Naive thymus-derived CD8-positive, alpha-beta T cell (primary cell): Measurements from ENCODE around the gene DNAH9. TPM values are rescaled to one million over a fixed set of nuclear protein-coding genes. Genes with fewer than 3 reads are reported as not detected.
"Not testable (repeated sequence)": the region's sequence is repeated elsewhere in the genome, so short reads cannot be mapped to it uniquely, and the experiment has no call there.

Experiments
- ATAC-seq, 2 donors: fragments of 150-1000 bp; cut with Tn5 transposase in 1 of 2; sonication (Bioruptor Pico), chemical (Tn5 transposase) in 1 of 2; 1 replicate in 1 of 2; 2 replicates in 1 of 2; pipeline ENCODE4 v1.10.0; 2021; ENCODE audit warnings: mild to moderate bottlenecking in 2 of 2, moderate library complexity in 2 of 2
- POLR2A ChIA-PET: fragments of 350-600 bp; sonication (Branson Sonifier 250); formaldehyde crosslinking; loops from one replicate; lab custom pipeline; 2021; ENCODE audit warnings: antibody characterized with exemption; lab: Charles Lee
- DNase-seq, 10 donors: peaks; one replicate each; pipeline versions ENCODE4 v3.0.0 to v3.0.0-alpha.2; 2020 to 2022
- H3K27ac Mint-ChIP-seq, 10 donors: one replicate each; pipeline ENCODE4 v1.8.0; 2020 to 2022; ENCODE audit warnings: mild to moderate bottlenecking in 10 of 10, mixed read lengths in 10 of 10, moderate library complexity in 4 of 10, inconsistent platforms in 1 of 10
- H3K27me3 Mint-ChIP-seq, 5 donors: one replicate each; pipeline ENCODE4 v1.8.0; 2021 to 2022; ENCODE audit warnings: mixed read lengths in 5 of 5
- H3K36me3 Mint-ChIP-seq, 3 donors: one replicate each; pipeline ENCODE4 v1.8.0; 2020 to 2022; ENCODE audit warnings: mixed read lengths in 3 of 3, mild to moderate bottlenecking in 2 of 3, inconsistent platforms in 1 of 3
- H3K4me1 Mint-ChIP-seq, 4 donors: one replicate each; pipeline ENCODE4 v1.8.0; 2021 to 2022; ENCODE audit warnings: mixed read lengths in 4 of 4
- H3K4me3 Mint-ChIP-seq, 10 donors: one replicate each; pipeline ENCODE4 v1.8.0; 2020 to 2022; ENCODE audit warnings: mild to moderate bottlenecking in 10 of 10, mixed read lengths in 10 of 10, moderate library complexity in 6 of 10, inconsistent platforms in 1 of 10
- H3K9me3 Mint-ChIP-seq, 9 donors: one replicate each; pipeline ENCODE4 v1.8.0; 2020 to 2022; ENCODE audit warnings: mixed read lengths in 9 of 9, mild to moderate bottlenecking in 3 of 9, inconsistent platforms in 1 of 9, moderate library complexity in 1 of 9
- polyA plus RNA-seq, 3 donors: library from polyadenylated mRNA; unstranded; fragments of 300-500 nt; fragmentation: Illumina TruSeq; gene quantifications; one replicate each; pipeline ENCODE4 v1.2.3, GENCODE V29; 2021
- total RNA-seq, 8 experiments: library from RNA in 2 of 8; stranded (reverse) in 2 of 8; gene quantifications; one replicate each; pipeline ENCODE4 v1.2.3 and lab custom pipeline; 2021 to 2026

The DNAH9 gene
- total and polyA plus RNA-seq, 5 experiments from 2014 or later = not detected

GRCh38 chr17:11924076-11924475 lies 325.8 kb downstream of the DNAH9 start:
- Mint-ChIP-seq H3K4me1 (no peaks in the 10 kb centered on the region), H3K9me3 (peaks cover 0 to 17% (median 3%) of the 10 kb centered on the region in 9 donors), H3K4me3 (no peak overlapping the region), H3K27ac (no peak overlapping the region), H3K27me3 (peaks cover 0 to 10% (median 7%) of the 10 kb centered on the region in 5 donors), H3K36me3 (peaks cover 0 to 3% (median 0%) of the 10 kb centered on the region in 3 donors)
- ATAC-seq (no peak), DNase-seq (no peak)
- POLR2A ChIA-PET = no interaction called here

- DNase-seq (no peak), ATAC-seq (no peak)
- H3K4me3 Mint-ChIP-seq = no peak overlapping the region
- no peaks in the 10 kb centered on the region for H3K4me1 Mint-ChIP-seq
- no peak overlapping the region for H3K27ac Mint-ChIP-seq
- H3K27me3 Mint-ChIP-seq = peaks cover 0 to 10% (median 7%) of the 10 kb centered on the region in 5 donors
- POLR2A ChIA-PET = no interaction called here
- no peaks in the 10 kb centered on the region for H3K36me3 Mint-ChIP-seq
- H3K9me3 Mint-ChIP-seq = peaks cover 0 to 13% (median 3%) of the 10 kb centered on the region in 9 donors
Observed at GRCh38 chr17:11925262-11926021, 327.2 kb downstream of the DNAH9 start.

GRCh38 chr17:11928436-11928835 lies 330.2 kb downstream of the DNAH9 start:
- no peak for ATAC-seq
- POLR2A ChIA-PET = no interaction called here

GRCh38 chr17:11932337-11932898 lies 334.1 kb downstream of the DNAH9 start:
- H3K36me3 Mint-ChIP-seq = no peaks in the 10 kb centered on the region
- H3K27me3 Mint-ChIP-seq = peaks cover 4 to 25% (median 10%) of the 10 kb centered on the region in 5 donors
- H3K9me3 Mint-ChIP-seq = peaks cover 0 to 5% (median 0%) of the 10 kb centered on the region in 9 donors

More at GRCh38 chr17:11928436-11928835, 330.2 kb downstream of the DNAH9 start:
- H3K27me3 Mint-ChIP-seq = peaks cover 0 to 10% (median 7%) of the 10 kb centered on the region in 5 donors
- peaks cover 0 to 14% (median 3%) of the 10 kb centered on the region in 9 donors for H3K9me3 Mint-ChIP-seq
- H3K4me1 Mint-ChIP-seq = no peaks in the 10 kb centered on the region
- DNase-seq = no peak
- peak overlapping the region in 1 of 10 donors; percentile 2 for H3K27ac Mint-ChIP-seq
- H3K4me3 Mint-ChIP-seq = no peak overlapping the region
- no peaks in the 10 kb centered on the region for H3K36me3 Mint-ChIP-seq

GRCh38 chr17:11935734-11936406 lies 337.6 kb downstream of the DNAH9 start:
- POLR2A ChIA-PET = no interaction called here
- ATAC-seq (no peak), DNase-seq (no peak)
- no peak overlapping the region for H3K27ac Mint-ChIP-seq
- H3K4me1 Mint-ChIP-seq = no peaks in the 10 kb centered on the region
- H3K27me3 Mint-ChIP-seq = peaks cover 0 to 23% (median 5%) of the 10 kb centered on the region in 5 donors
- no peak overlapping the region for H3K4me3 Mint-ChIP-seq
- H3K9me3 Mint-ChIP-seq = peaks cover 0 to 5% (median 0%) of the 10 kb centered on the region in 9 donors
- H3K36me3 Mint-ChIP-seq = no peaks in the 10 kb centered on the region

More at GRCh38 chr17:11932337-11932898, 334.1 kb downstream of the DNAH9 start:
- ATAC-seq (no peak), DNase-seq (no peak)
- Mint-ChIP-seq H3K4me3 (no peak overlapping the region), H3K4me1 (no peaks in the 10 kb centered on the region), H3K27ac (no peak overlapping the region)
- POLR2A ChIA-PET = no interaction called here

GRCh38 chr17:11940904-11941303 lies 342.6 kb downstream of the DNAH9 start:
- Mint-ChIP-seq H3K27me3 (peaks cover 1 to 20% (median 5%) of the 10 kb centered on the region in 5 donors), H3K27ac (no peak overlapping the region), H3K4me1 (peaks cover 0 to 2% (median 0%) of the 10 kb centered on the region in 4 donors), H3K36me3 (peaks cover 0 to 7% (median 0%) of the 10 kb centered on the region in 3 donors), H3K4me3 (no peak overlapping the region), H3K9me3 (peaks cover 0 to 2% (median 0%) of the 10 kb centered on the region in 9 donors)
- no peak for ATAC-seq
- no peak for DNase-seq
- POLR2A ChIA-PET = no interaction called here

GRCh38 chr17:11943086-11943485 lies 344.8 kb downstream of the DNAH9 start:
- POLR2A ChIA-PET, H3K27ac Mint-ChIP-seq, H3K4me3 Mint-ChIP-seq, H3K36me3 Mint-ChIP-seq, H3K27me3 Mint-ChIP-seq, ATAC-seq, DNase-seq, H3K4me1 Mint-ChIP-seq, H3K9me3 Mint-ChIP-seq: not testable (repeated sequence)

GRCh38 chr17:11943759-11944347 lies 345.6 kb downstream of the DNAH9 start:
- POLR2A ChIA-PET = no interaction called here
- no peak overlapping the region for H3K4me3 Mint-ChIP-seq
- DNase-seq (no peak), ATAC-seq (no peak)
- peaks cover 0 to 1% (median 0%) of the 10 kb centered on the region in 5 donors for H3K27me3 Mint-ChIP-seq
- H3K9me3 Mint-ChIP-seq = no peaks in the 10 kb centered on the region
- H3K27ac Mint-ChIP-seq = no peak overlapping the region
- peaks cover 0 to 2% (median 0%) of the 10 kb centered on the region in 4 donors for H3K4me1 Mint-ChIP-seq
- peaks cover 0 to 7% (median 0%) of the 10 kb centered on the region in 3 donors for H3K36me3 Mint-ChIP-seq

GRCh38 chr17:11944587-11944986 lies 346.3 kb downstream of the DNAH9 start:
- POLR2A ChIA-PET = no interaction called here
- Mint-ChIP-seq H3K36me3 (peaks cover 0 to 7% (median 0%) of the 10 kb centered on the region in 3 donors), H3K9me3 (no peaks in the 10 kb centered on the region), H3K27me3 (peaks cover 0 to 1% (median 0%) of the 10 kb centered on the region in 5 donors), H3K4me1 (peaks cover 0 to 2% (median 0%) of the 10 kb centered on the region in 4 donors), H3K27ac (no peak overlapping the region), H3K4me3 (no peak overlapping the region)
- no peak for DNase-seq
- no peak for ATAC-seq

- Mint-ChIP-seq H3K27me3 (peaks cover 0 to 1% (median 0%) of the 10 kb centered on the region in 5 donors), H3K4me3 (no peak overlapping the region), H3K4me1 (peaks cover 0 to 2% (median 0%) of the 10 kb centered on the region in 4 donors), H3K36me3 (peaks cover 4 to 23% (median 8%) of the 10 kb centered on the region in 3 donors), H3K9me3 (peaks cover 0 to 25% (median 8%) of the 10 kb centered on the region in 9 donors), H3K27ac (no peak overlapping the region)
- POLR2A ChIA-PET = no interaction called here
- ATAC-seq (no peak), DNase-seq (no peak)
Observed at GRCh38 chr17:11948789-11949188, 350.5 kb downstream of the DNAH9 start.

GRCh38 chr17:11949571-11949970 lies 351.3 kb downstream of the DNAH9 start:
- not testable (repeated sequence) for H3K27me3 Mint-ChIP-seq, ATAC-seq

GRCh38 chr17:11950771-11951519 lies 352.7 kb downstream of the DNAH9 start:
- H3K27me3 Mint-ChIP-seq = peaks cover 0 to 1% (median 0%) of the 10 kb centered on the region in 5 donors
- H3K27ac Mint-ChIP-seq = no peak overlapping the region
- H3K36me3 Mint-ChIP-seq = peaks cover 6 to 30% (median 19%) of the 10 kb centered on the region in 3 donors
- H3K4me3 Mint-ChIP-seq = no peak overlapping the region
- H3K4me1 Mint-ChIP-seq = no peaks in the 10 kb centered on the region
- no peak for DNase-seq
- ATAC-seq = no peak
- POLR2A ChIA-PET = no interaction called here
- peaks cover 0 to 46% (median 16%) of the 10 kb centered on the region in 9 donors for H3K9me3 Mint-ChIP-seq

More at GRCh38 chr17:11949571-11949970, 351.3 kb downstream of the DNAH9 start:
- H3K4me1 Mint-ChIP-seq, H3K27ac Mint-ChIP-seq, H3K4me3 Mint-ChIP-seq, DNase-seq, POLR2A ChIA-PET: not testable (repeated sequence)
- Mint-ChIP-seq H3K36me3 (peaks cover 4 to 20% (median 14%) of the 10 kb centered on the region in 3 donors), H3K9me3 (peaks cover 0 to 33% (median 13%) of the 10 kb centered on the region in 9 donors)
